ENCODE results near the gene TMEM100. TPM values are rescaled to one million over a fixed set of nuclear protein-coding genes. Genes with fewer than 3 reads are reported as not detected.

Gene TMEM100
- total RNA-seq, 1 donor = 0.36 TPM

DNA sequence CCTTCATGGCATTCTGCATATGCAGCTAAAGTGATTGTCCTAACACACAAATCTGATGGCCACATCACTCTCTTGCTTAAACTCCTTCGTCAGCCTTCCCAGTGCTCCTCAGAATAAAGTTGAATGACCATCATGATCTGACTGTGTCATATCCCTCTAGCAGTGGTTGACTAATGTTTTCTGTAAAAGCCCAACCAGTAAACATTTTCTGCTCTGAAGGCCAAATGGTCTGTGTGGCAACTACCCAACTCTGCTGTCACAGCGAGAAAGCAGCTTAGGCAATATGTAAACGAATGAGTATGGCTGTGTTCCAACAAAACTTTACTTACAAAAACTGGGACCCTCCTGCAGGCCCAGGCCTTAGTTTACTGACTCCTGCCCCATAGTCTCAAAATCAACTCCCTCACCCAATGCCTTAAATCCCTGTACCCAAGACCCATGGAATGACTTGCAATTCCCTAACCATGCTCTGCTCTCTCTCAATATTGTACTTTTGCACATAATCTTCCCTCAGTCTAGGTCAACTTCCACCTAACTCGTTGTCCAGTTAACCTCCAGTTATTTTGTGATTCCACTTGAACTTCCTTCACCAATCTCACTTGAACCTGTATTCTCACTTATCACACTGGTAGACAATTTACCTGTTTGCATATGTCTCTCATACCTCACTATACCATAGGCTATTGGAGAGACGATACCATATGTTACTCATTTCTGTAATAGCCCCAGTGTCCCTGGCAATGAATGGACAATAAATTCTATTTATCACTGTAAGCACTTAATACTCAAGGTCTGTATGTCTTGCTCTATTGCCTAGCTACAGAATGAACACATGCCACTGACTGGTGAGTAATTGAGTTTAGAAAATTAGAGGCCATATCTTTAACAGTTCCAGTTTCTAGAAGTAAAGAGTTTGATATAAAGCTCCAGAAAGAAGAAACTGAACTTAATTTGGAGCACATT is 29.1 kb downstream of the TMEM100 start:
- no peaks in the 10 kb centered on the region for H3K36me3 ChIP-seq (ENCODE audit: insufficient read depth, low read length)
- no peaks in the 10 kb centered on the region for H3K79me2 ChIP-seq (ENCODE audit: insufficient read depth, low read length)
- H2AFZ ChIP-seq (ENCODE audit: low read length) = no peak overlapping the region
- no peak overlapping the region for H3K4me3 ChIP-seq (ENCODE audit: insufficient read depth, low read length)
- no peaks in the 10 kb centered on the region for H3K27me3 ChIP-seq (ENCODE audit: insufficient read depth, low read length)
- H4K20me1 ChIP-seq (ENCODE audit: insufficient read depth, low read length) = no peaks in the 10 kb centered on the region
- no peaks in the 10 kb centered on the region for H3K4me1 ChIP-seq (ENCODE audit: insufficient read depth, low read length)
- H3K9me3 ChIP-seq (ENCODE audit: low read depth, low read length) = no peaks in the 10 kb centered on the region
- no peak overlapping the region for H3K27ac ChIP-seq (ENCODE audit: low read depth, low read length)
- no peak overlapping the region for H3K4me2 ChIP-seq (ENCODE audit: insufficient read depth, low read length)
- no peak for DNase-seq (ENCODE audit: insufficient read length, low spot score, missing footprints)
- TF ChIP-seq, protein P1, sequence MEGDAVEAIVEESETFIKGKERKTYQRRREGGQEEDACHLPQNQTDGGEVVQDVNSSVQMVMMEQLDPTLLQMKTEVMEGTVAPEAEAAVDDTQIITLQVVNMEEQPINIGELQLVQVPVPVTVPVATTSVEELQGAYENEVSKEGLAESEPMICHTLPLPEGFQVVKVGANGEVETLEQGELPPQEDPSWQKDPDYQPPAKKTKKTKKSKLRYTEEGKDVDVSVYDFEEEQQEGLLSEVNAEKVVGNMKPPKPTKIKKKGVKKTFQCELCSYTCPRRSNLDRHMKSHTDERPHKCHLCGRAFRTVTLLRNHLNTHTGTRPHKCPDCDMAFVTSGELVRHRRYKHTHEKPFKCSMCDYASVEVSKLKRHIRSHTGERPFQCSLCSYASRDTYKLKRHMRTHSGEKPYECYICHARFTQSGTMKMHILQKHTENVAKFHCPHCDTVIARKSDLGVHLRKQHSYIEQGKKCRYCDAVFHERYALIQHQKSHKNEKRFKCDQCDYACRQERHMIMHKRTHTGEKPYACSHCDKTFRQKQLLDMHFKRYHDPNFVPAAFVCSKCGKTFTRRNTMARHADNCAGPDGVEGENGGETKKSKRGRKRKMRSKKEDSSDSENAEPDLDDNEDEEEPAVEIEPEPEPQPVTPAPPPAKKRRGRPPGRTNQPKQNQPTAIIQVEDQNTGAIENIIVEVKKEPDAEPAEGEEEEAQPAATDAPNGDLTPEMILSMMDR (IDR thresholded peaks at IDR 0.05; ENCODE audit: extremely low read depth, low read depth, low read length) = no peak

DNA sequence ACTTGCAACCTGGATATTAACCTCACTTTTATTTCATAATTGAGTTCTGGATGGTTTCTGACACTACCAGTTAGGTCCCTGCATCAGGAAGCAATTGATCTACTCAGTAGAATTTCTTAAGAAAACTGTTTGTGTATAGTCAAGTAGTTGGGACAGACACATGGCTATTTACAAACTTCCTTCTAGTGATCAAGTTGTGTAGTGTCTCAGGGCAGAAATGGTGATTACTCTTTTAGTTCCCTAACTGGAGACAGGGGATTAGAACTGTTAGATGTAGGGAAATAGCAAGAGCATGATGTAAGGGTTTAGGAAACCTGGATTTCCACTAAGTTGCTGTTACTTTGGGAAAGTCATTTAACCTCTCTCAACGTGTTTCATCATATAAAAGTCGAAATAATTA is 30.4 kb downstream of the TMEM100 start:
- H4K20me1 ChIP-seq (ENCODE audit: insufficient read depth, low read length) = no peaks in the 10 kb centered on the region
- no peak overlapping the region for H3K4me2 ChIP-seq (ENCODE audit: insufficient read depth, low read length)
- H3K9me3 ChIP-seq (ENCODE audit: low read depth, low read length) = no peaks in the 10 kb centered on the region
- H3K27ac ChIP-seq (ENCODE audit: low read depth, low read length) = no peak overlapping the region
- no peaks in the 10 kb centered on the region for H3K4me1 ChIP-seq (ENCODE audit: insufficient read depth, low read length)
- no peaks in the 10 kb centered on the region for H3K27me3 ChIP-seq (ENCODE audit: insufficient read depth, low read length)
- no peak overlapping the region for H2AFZ ChIP-seq (ENCODE audit: low read length)
- no peak overlapping the region for H3K4me3 ChIP-seq (ENCODE audit: insufficient read depth, low read length)
- no peak for DNase-seq (ENCODE audit: insufficient read length, low spot score, missing footprints)
- TF ChIP-seq, protein P1 (IDR thresholded peaks at IDR 0.05; ENCODE audit: extremely low read depth, low read depth, low read length) = no peak
- H3K79me2 ChIP-seq (ENCODE audit: insufficient read depth, low read length) = no peaks in the 10 kb centered on the region
- no peaks in the 10 kb centered on the region for H3K36me3 ChIP-seq (ENCODE audit: insufficient read depth, low read length)

DNA sequence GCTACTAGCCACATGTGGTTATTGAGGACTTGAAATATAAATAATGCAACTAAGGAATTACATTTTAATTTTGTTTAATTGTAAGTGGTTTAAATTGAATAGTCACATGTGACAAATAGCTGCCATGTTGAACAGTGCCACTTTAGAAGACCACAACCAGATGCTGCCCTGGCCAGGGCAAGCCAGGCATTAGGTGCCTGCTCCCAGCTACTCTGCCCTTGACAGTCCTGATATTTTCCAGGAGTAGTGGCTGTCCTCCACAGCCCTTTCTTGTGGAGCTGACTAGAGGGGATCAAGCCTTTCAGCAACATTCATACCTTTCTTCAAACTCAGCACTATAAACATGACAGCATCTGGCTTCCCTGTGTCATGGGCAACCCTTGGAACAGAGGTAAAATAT is 31.0 kb downstream of the TMEM100 start:
- H4K20me1 ChIP-seq (ENCODE audit: insufficient read depth, low read length) = no peaks in the 10 kb centered on the region
- H3K9me3 ChIP-seq (ENCODE audit: low read depth, low read length) = no peaks in the 10 kb centered on the region
- no peak overlapping the region for H2AFZ ChIP-seq (ENCODE audit: low read length)
- no peaks in the 10 kb centered on the region for H3K4me1 ChIP-seq (ENCODE audit: insufficient read depth, low read length)
- no peaks in the 10 kb centered on the region for H3K79me2 ChIP-seq (ENCODE audit: insufficient read depth, low read length)
- H3K27me3 ChIP-seq (ENCODE audit: insufficient read depth, low read length) = no peaks in the 10 kb centered on the region
- no peaks in the 10 kb centered on the region for H3K36me3 ChIP-seq (ENCODE audit: insufficient read depth, low read length)
- no peak for DNase-seq (ENCODE audit: insufficient read length, low spot score, missing footprints)
- H3K4me2 ChIP-seq (ENCODE audit: insufficient read depth, low read length) = no peak overlapping the region
- TF ChIP-seq, protein P1 (IDR thresholded peaks at IDR 0.05; ENCODE audit: extremely low read depth, low read depth, low read length) = no peak
- H3K27ac ChIP-seq (ENCODE audit: low read depth, low read length) = no peak overlapping the region
- no peak overlapping the region for H3K4me3 ChIP-seq (ENCODE audit: insufficient read depth, low read length)

- no peak for DNase-seq (ENCODE audit: insufficient read length, low spot score, missing footprints)
- Histone ChIP-seq H3K36me3 (ENCODE audit: insufficient read depth, low read length) (no peaks in the 10 kb centered on the region), H2AFZ (ENCODE audit: low read length) (no peak overlapping the region), H3K9me3 (ENCODE audit: low read depth, low read length) (no peaks in the 10 kb centered on the region), H3K4me2 (ENCODE audit: insufficient read depth, low read length) (no peak overlapping the region), H3K79me2 (ENCODE audit: insufficient read depth, low read length) (no peaks in the 10 kb centered on the region), H3K4me3 (ENCODE audit: insufficient read depth, low read length) (no peak overlapping the region), H3K27ac (ENCODE audit: low read depth, low read length) (no peak overlapping the region), H3K4me1 (ENCODE audit: insufficient read depth, low read length) (no peaks in the 10 kb centered on the region), H3K27me3 (ENCODE audit: insufficient read depth, low read length) (no peaks in the 10 kb centered on the region), H4K20me1 (ENCODE audit: insufficient read depth, low read length) (no peaks in the 10 kb centered on the region)
- TF ChIP-seq, protein P1 (IDR thresholded peaks at IDR 0.05; ENCODE audit: extremely low read depth, low read depth, low read length) = no peak
Observed at GRCh38 chr17:55690105-55690508, 32.6 kb downstream of the TMEM100 start.

All from osteoblast (primary cell).